Caco-2 (cell line): ENCODE measurements around the gene KLF17. TPM values are rescaled to one million over a fixed set of nuclear protein-coding genes. Genes with fewer than 3 reads are reported as not detected.

Experiments used
- BruUV-seq: library from RNA; stranded (reverse); fragments of 400-500 nt; replicated peaks from 2 replicates; lab custom pipeline; 2021; lab: Mats Ljungman, UMichigan
- CTCF ChIA-PET: fragments of 300-600 bp; sonication (Branson Sonifier 250); formaldehyde crosslinking; loops from one replicate; lab custom pipeline; 2022; ENCODE audit warnings: antibody characterized with exemption; lab: Charles Lee
- POLR2A ChIA-PET: fragments of 300-600 bp; sonication (Branson Sonifier 250); formaldehyde crosslinking; loops from one replicate; lab custom pipeline; 2022; ENCODE audit warnings: antibody characterized with exemption; lab: Charles Lee
- DNase-seq, 2 experiments: peaks; one replicate each; pipeline versions ENCODE4 v3.0.0 to v3.0.0-alpha.2; 2020 to 2022
- H3K27me3 ChIP-seq: replicated peaks from 2 replicates; pipeline ENCODE4 v1.6.0; 2011; ENCODE audit warnings: low read length; ENCODE audit not compliant: control insufficient read depth, insufficient read depth
- H3K36me3 ChIP-seq: 2 replicates; pipeline ENCODE4 v1.5.1; 2011; ENCODE audit warnings: low read length; ENCODE audit not compliant: control insufficient read depth, insufficient read depth
- H3K4me1 ChIP-seq: fragments of 250-450 bp; sonication (Bioruptor Pico); 2 replicates; pipeline ENCODE4 v1.5.1; 2020; ENCODE audit warnings: mild to moderate bottlenecking
- H3K4me3 ChIP-seq: 2 replicates; pipeline ENCODE4 v1.5.1; 2011; ENCODE audit warnings: low read depth, mild to moderate bottlenecking, control low read depth, low read length
- H3K9me3 ChIP-seq: fragments of 250-450 bp; sonication (Bioruptor Pico); 2 replicates; pipeline ENCODE4 v1.5.1; 2020; ENCODE audit warnings: mild to moderate bottlenecking, moderate library complexity
- H3K27ac Mint-ChIP-seq: one replicate; pipeline ENCODE4 v1.8.0; 2022; ENCODE audit warnings: mixed read lengths; ENCODE audit not compliant: unreplicated experiment
- H3K27me3 Mint-ChIP-seq: one replicate; pipeline ENCODE4 v1.8.0; 2022; ENCODE audit warnings: mixed read lengths; ENCODE audit not compliant: insufficient read depth, unreplicated experiment
- H3K36me3 Mint-ChIP-seq: one replicate; pipeline ENCODE4 v1.8.0; 2022; ENCODE audit warnings: mild to moderate bottlenecking, mixed read lengths; ENCODE audit not compliant: insufficient read depth, unreplicated experiment
- H3K4me1 Mint-ChIP-seq: one replicate; pipeline ENCODE4 v1.8.0; 2022; ENCODE audit warnings: low read depth, mixed read lengths; ENCODE audit not compliant: unreplicated experiment
- H3K4me3 Mint-ChIP-seq: one replicate; pipeline ENCODE4 v1.8.0; 2022; ENCODE audit warnings: mild to moderate bottlenecking, moderate library complexity, mixed read lengths; ENCODE audit not compliant: unreplicated experiment
- H3K9me3 Mint-ChIP-seq: one replicate; pipeline ENCODE4 v1.8.0; 2022; ENCODE audit warnings: mixed read lengths; ENCODE audit not compliant: unreplicated experiment
- CTCF ChIP-seq, 2 experiments: fragments of 200-600 bp in 1 of 2; IDR thresholded peaks; 1 replicate in 1 of 2; 2 replicates in 1 of 2; pipeline versions ENCODE4 v1.5.1 to v1.8.0; 2011 to 2022; ENCODE audit warnings: antibody characterized with exemption in 1 of 2, control low read depth in 1 of 2, inconsistent platforms in 1 of 2, low read depth in 1 of 2, low read length in 1 of 2, mild to moderate bottlenecking in 1 of 2, moderate library complexity in 1 of 2; ENCODE audit not compliant: insufficient read depth in 1 of 2, severe bottlenecking in 1 of 2, unreplicated experiment in 1 of 2
- intact Hi-C: fragments of 100-400 bp; cut with micrococcal nuclease; formaldehyde crosslinking; loops from one replicate; pipeline ENCODE4 v1.10.0; 2022; ENCODE audit not compliant: unreplicated experiment
- total RNA-seq: library from RNA; stranded (reverse); gene quantifications from 2 replicates; pipeline ENCODE4 v1.2.3, GENCODE V29; 2022

Gene KLF17
- total RNA-seq, 1 experiment from 2014 or later: not detected

- Mint-ChIP-seq H3K36me3 (no peaks in the 10 kb centered on the region), H3K4me1 (no peaks in the 10 kb centered on the region), H3K9me3 (no peaks in the 10 kb centered on the region), H3K4me3 (no peak overlapping the region), H3K27ac (no peak overlapping the region), H3K27me3 (peaks cover 4% of the 10 kb centered on the region)
- TF ChIP-seq CTCF (IDR thresholded peaks at IDR 0.05; ENCODE audit: insufficient read depth in 1 of 2, low read depth in 1 of 2, low read length in 1 of 2, severe bottlenecking in 1 of 2, unreplicated experiment in 1 of 2): no peak
- Histone ChIP-seq H3K36me3 (no peaks in the 10 kb centered on the region), H3K27me3 (no peaks in the 10 kb centered on the region), H3K4me1 (no peaks in the 10 kb centered on the region), H3K4me3 (no peak overlapping the region), H3K9me3 (no peaks in the 10 kb centered on the region)
- BruUV-seq: no TSS peak
- POLR2A ChIA-PET: no interaction called here
- CTCF ChIA-PET: no interaction called here
- intact Hi-C loops: no loop called here
- no peak for DNase-seq
Observed at GRCh38 chr1:44108971-44109370, 9.7 kb upstream of the KLF17 start.

GRCh38 chr1:44110916-44111315, 7.7 kb upstream of the KLF17 start:
- no peaks in the 10 kb centered on the region for H3K27me3 ChIP-seq
- H3K4me1 ChIP-seq: no peaks in the 10 kb centered on the region
- no peaks in the 10 kb centered on the region for H3K4me1 Mint-ChIP-seq
- no peak for TF ChIP-seq CTCF (IDR thresholded peaks at IDR 0.05; ENCODE audit: insufficient read depth in 1 of 2, low read depth in 1 of 2, low read length in 1 of 2, severe bottlenecking in 1 of 2, unreplicated experiment in 1 of 2)
- H3K4me3 ChIP-seq: no peak overlapping the region
- ChIA-PET CTCF (no interaction called here), POLR2A (no interaction called here)
- H3K9me3 Mint-ChIP-seq: no peaks in the 10 kb centered on the region
- H3K27ac Mint-ChIP-seq: no peak overlapping the region
- peaks cover 4% of the 10 kb centered on the region for H3K27me3 Mint-ChIP-seq
- intact Hi-C loops: no loop called here
- BruUV-seq: no TSS peak
- no peaks in the 10 kb centered on the region for H3K36me3 Mint-ChIP-seq
- no peaks in the 10 kb centered on the region for H3K36me3 ChIP-seq
- H3K9me3 ChIP-seq: no peaks in the 10 kb centered on the region
- H3K4me3 Mint-ChIP-seq: no peak overlapping the region
- DNase-seq: no peak

- no peak overlapping the region for H3K4me3 ChIP-seq
- H3K4me3 Mint-ChIP-seq: no peak overlapping the region
- TF ChIP-seq CTCF (IDR thresholded peaks at IDR 0.05; ENCODE audit: insufficient read depth in 1 of 2, low read depth in 1 of 2, low read length in 1 of 2, severe bottlenecking in 1 of 2, unreplicated experiment in 1 of 2): no peak
- intact Hi-C loops: no loop called here
- DNase-seq: no peak
- no peak overlapping the region for H3K27ac Mint-ChIP-seq
- no peaks in the 10 kb centered on the region for H3K9me3 ChIP-seq
- BruUV-seq: no TSS peak
- H3K27me3 Mint-ChIP-seq: no peaks in the 10 kb centered on the region
- no peaks in the 10 kb centered on the region for H3K9me3 Mint-ChIP-seq
- H3K4me1 ChIP-seq: no peaks in the 10 kb centered on the region
- no peaks in the 10 kb centered on the region for H3K36me3 Mint-ChIP-seq
- ChIA-PET CTCF (no interaction called here), POLR2A (no interaction called here)
- no peaks in the 10 kb centered on the region for H3K4me1 Mint-ChIP-seq
- no peaks in the 10 kb centered on the region for H3K27me3 ChIP-seq
- no peaks in the 10 kb centered on the region for H3K36me3 ChIP-seq
Observed at GRCh38 chr1:44111861-44112260, 6.8 kb upstream of the KLF17 start.
